HG03103 (cell line): ENCODE data around the gene TSEN15.
"Not testable (repeated sequence)": the region's sequence is repeated elsewhere in the genome, so short reads cannot be mapped to it uniquely, and the experiment has no call there.

Experiments
- ATAC-seq: cut with Tn5 transposase; IDR thresholded peaks from one replicate; pipeline ENCODE4 v1.9.1; 2021; ENCODE audit warnings: low read depth; ENCODE audit not compliant: unreplicated experiment

TSEN15 gene

GRCh38 chr1:184031092-184031408, 20.5 kb upstream of the TSEN15 start:
- ATAC-seq, result no peak

- ATAC-seq, result no peak
Measured at GRCh38 chr1:184031409-184032107, 20.0 kb upstream of the TSEN15 start.

GRCh38 chr1:184032306-184032929, 19.1 kb upstream of the TSEN15 start:
- no peak for ATAC-seq

GRCh38 chr1:184032930-184033418, 18.6 kb upstream of the TSEN15 start:
- no peak for ATAC-seq

GRCh38 chr1:184033711-184034167, 17.8 kb upstream of the TSEN15 start:
- ATAC-seq, result no peak

GRCh38 chr1:184034761-184035379, 16.7 kb upstream of the TSEN15 start:
- no peak for ATAC-seq

GRCh38 chr1:184035719-184036516, 15.6 kb upstream of the TSEN15 start:
- ATAC-seq, result no peak

- peak; percentile 34 for ATAC-seq
Measured at GRCh38 chr1:184036517-184036949, 15.0 kb upstream of the TSEN15 start.

GRCh38 chr1:184037849-184038591, 13.5 kb upstream of the TSEN15 start:
- ATAC-seq, result no peak

GRCh38 chr1:184039126-184039525, 12.4 kb upstream of the TSEN15 start:
- no peak for ATAC-seq

GRCh38 chr1:184041731-184042130, 9.8 kb upstream of the TSEN15 start:
- ATAC-seq, result no peak

- ATAC-seq, result not testable (repeated sequence)
Measured at GRCh38 chr1:184043315-184043714, 8.2 kb upstream of the TSEN15 start.

- ATAC-seq, result no peak
Measured at GRCh38 chr1:184044603-184045376, 6.7 kb upstream of the TSEN15 start.

- not testable (repeated sequence) for ATAC-seq
Measured at GRCh38 chr1:184047541-184047940, 4.0 kb upstream of the TSEN15 start.

- no peak for ATAC-seq
Measured at GRCh38 chr1:184048561-184049240, 2.8 kb upstream of the TSEN15 start.

GRCh38 chr1:184049291-184049690, 2.2 kb upstream of the TSEN15 start:
- no peak for ATAC-seq

- ATAC-seq, result no peak
Measured at GRCh38 chr1:184049836-184050468, 1.6 kb upstream of the TSEN15 start.

- ATAC-seq, result no peak
Measured at GRCh38 chr1:184050636-184051035, 894 bp upstream of the TSEN15 start.

GRCh38 chr1:184051138-184051484, 419 bp upstream of the TSEN15 start:
- no peak for ATAC-seq
